ENCODE results near the gene LCP2.

DNA sequence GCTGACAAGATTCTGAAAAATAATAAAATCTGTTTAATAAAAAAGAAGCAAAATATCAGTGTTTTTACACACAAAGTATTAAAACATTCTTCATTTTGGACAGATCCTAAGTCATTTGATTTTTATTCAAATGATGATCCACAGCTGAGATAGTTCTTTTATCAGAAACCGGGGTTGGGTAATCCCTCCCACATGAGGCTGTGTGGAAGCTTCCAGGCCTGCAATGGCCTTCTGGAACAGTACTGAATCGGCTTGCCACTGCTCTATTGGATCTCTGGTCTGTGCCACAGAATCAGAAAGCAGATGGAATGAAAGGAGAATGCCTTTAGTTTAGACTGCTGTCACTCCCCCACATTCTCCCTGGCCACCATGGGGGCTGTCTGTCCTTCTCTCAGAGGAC lies 70.9 kb downstream of the LCP2 start:
- no peak for TF ChIP-seq PHF8 (conservative IDR thresholded peaks at IDR 0.05; ENCODE audit: low read depth, low read length)
- TF ChIP-seq EP300 (IDR thresholded peaks at IDR 0.05; ENCODE audit: borderline replicate concordance in 1 of 2, low read depth in 2 of 2, low read length in 2 of 2) = no peak
- TF ChIP-seq POLR2A (IDR thresholded peaks at IDR 0.05; ENCODE audit: control extremely low read depth in 1 of 2, low read depth in 2 of 2, low read length in 2 of 2) = no peak
- no peak for TF ChIP-seq CTCF (IDR thresholded peaks at IDR 0.05; ENCODE audit: control extremely low read depth in 1 of 3, insufficient read depth in 1 of 3, low read depth in 1 of 3, low read length in 3 of 3)
- no peak for TF ChIP-seq EGR1 (IDR thresholded peaks at IDR 0.05; ENCODE audit: borderline replicate concordance, low read depth, low read length)
- TF ChIP-seq SP1 (IDR thresholded peaks at IDR 0.05; ENCODE audit: low read depth, low read length) = no peak
- TF ChIP-seq MAX (IDR thresholded peaks at IDR 0.05) = no peak
- TF ChIP-seq, protein P1, sequence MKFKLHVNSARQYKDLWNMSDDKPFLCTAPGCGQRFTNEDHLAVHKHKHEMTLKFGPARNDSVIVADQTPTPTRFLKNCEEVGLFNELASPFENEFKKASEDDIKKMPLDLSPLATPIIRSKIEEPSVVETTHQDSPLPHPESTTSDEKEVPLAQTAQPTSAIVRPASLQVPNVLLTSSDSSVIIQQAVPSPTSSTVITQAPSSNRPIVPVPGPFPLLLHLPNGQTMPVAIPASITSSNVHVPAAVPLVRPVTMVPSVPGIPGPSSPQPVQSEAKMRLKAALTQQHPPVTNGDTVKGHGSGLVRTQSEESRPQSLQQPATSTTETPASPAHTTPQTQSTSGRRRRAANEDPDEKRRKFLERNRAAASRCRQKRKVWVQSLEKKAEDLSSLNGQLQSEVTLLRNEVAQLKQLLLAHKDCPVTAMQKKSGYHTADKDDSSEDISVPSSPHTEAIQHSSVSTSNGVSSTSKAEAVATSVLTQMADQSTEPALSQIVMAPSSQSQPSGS (IDR thresholded peaks at IDR 0.05; ENCODE audit: low read length) = no peak
- no peak for TF ChIP-seq EZH2 (IDR thresholded peaks at IDR 0.05; ENCODE audit: low read depth, low read length, severe bottlenecking)
- no peak for TF ChIP-seq RNF2 (IDR thresholded peaks at IDR 0.05; ENCODE audit: borderline replicate concordance, low read depth, low read length, missing control alignments, poor library complexity, severe bottlenecking)
- TF ChIP-seq RXRA (IDR thresholded peaks at IDR 0.05; ENCODE audit: insufficient read depth, low read depth, low read length) = no peak

Measured in H1 (cell line).